Panc1 (cell line): Measurements from ENCODE around the gene KCNH3.

Experiments used
- POLR2AphosphoS5 ChIP-seq: IDR thresholded peaks from 2 replicates; pipeline ENCODE4 v1.6.1; 2012; ENCODE audit warnings: mild to moderate bottlenecking, low read depth, low read length, moderate library complexity
- SIN3A ChIP-seq: IDR thresholded peaks from 2 replicates; pipeline ENCODE4 v1.6.1; 2012; ENCODE audit warnings: low read depth, mild to moderate bottlenecking, low read length, moderate library complexity, borderline replicate concordance; ENCODE audit not compliant: insufficient read depth
- TCF7L2 ChIP-seq: IDR thresholded peaks from 2 replicates; pipeline ENCODE4 v1.6.1; 2011; ENCODE audit warnings: mild to moderate bottlenecking, low read depth, low read length, inconsistent platforms
- TF ChIP-seq, protein P1 (sequence below): fragments of 450-650 bp; IDR thresholded peaks from 2 replicates; pipeline ENCODE4 v1.5.1; 2017; ENCODE audit warnings: mild to moderate bottlenecking
- TF ChIP-seq, protein P2 (sequence below), 2 experiments: IDR thresholded peaks; 2 replicates each; pipeline ENCODE4 v1.6.1; 2011 to 2012; ENCODE audit warnings: low read depth in 2 of 2, control low read depth in 1 of 2, low read length in 1 of 2, mild to moderate bottlenecking in 1 of 2, moderate library complexity in 1 of 2; ENCODE audit not compliant: insufficient read depth in 1 of 2

DNA sequence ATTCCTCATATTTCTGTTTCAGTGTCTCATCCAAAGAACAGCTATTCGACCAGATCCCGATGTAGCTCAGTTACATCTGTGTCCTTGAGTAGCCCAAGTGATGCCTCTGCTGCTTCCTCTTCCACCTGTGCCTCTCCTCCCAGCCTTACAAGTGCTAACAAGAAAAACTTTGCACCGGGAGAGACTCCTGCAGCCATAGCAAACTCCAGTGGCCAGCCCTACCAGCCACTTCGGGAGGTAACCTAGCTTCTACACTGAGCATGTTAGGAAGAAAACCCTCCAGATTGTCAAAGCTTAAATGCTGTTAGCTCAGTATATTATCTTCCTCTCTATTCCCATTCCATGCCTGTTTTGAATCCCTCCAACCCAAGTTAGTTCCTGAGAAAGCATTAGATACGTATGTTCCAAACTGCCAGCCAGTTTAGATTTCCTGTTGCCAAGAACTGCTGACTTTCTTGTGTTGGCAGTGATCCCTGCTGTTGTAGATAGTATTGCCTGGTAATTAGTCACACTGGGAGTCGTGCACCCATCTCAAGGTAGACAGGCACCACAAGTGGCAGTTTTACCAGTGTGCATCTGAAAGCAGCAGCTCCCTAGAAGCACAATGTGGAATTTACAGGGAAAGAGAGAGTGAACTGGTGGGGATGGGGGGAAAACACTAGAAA is 14.0 kb upstream of the KCNH3 start:
- TF ChIP-seq, protein P1, sequence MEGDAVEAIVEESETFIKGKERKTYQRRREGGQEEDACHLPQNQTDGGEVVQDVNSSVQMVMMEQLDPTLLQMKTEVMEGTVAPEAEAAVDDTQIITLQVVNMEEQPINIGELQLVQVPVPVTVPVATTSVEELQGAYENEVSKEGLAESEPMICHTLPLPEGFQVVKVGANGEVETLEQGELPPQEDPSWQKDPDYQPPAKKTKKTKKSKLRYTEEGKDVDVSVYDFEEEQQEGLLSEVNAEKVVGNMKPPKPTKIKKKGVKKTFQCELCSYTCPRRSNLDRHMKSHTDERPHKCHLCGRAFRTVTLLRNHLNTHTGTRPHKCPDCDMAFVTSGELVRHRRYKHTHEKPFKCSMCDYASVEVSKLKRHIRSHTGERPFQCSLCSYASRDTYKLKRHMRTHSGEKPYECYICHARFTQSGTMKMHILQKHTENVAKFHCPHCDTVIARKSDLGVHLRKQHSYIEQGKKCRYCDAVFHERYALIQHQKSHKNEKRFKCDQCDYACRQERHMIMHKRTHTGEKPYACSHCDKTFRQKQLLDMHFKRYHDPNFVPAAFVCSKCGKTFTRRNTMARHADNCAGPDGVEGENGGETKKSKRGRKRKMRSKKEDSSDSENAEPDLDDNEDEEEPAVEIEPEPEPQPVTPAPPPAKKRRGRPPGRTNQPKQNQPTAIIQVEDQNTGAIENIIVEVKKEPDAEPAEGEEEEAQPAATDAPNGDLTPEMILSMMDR, result no peak
- no peak for TF ChIP-seq TCF7L2
- no peak for TF ChIP-seq POLR2AphosphoS5
- TF ChIP-seq, protein P2, sequence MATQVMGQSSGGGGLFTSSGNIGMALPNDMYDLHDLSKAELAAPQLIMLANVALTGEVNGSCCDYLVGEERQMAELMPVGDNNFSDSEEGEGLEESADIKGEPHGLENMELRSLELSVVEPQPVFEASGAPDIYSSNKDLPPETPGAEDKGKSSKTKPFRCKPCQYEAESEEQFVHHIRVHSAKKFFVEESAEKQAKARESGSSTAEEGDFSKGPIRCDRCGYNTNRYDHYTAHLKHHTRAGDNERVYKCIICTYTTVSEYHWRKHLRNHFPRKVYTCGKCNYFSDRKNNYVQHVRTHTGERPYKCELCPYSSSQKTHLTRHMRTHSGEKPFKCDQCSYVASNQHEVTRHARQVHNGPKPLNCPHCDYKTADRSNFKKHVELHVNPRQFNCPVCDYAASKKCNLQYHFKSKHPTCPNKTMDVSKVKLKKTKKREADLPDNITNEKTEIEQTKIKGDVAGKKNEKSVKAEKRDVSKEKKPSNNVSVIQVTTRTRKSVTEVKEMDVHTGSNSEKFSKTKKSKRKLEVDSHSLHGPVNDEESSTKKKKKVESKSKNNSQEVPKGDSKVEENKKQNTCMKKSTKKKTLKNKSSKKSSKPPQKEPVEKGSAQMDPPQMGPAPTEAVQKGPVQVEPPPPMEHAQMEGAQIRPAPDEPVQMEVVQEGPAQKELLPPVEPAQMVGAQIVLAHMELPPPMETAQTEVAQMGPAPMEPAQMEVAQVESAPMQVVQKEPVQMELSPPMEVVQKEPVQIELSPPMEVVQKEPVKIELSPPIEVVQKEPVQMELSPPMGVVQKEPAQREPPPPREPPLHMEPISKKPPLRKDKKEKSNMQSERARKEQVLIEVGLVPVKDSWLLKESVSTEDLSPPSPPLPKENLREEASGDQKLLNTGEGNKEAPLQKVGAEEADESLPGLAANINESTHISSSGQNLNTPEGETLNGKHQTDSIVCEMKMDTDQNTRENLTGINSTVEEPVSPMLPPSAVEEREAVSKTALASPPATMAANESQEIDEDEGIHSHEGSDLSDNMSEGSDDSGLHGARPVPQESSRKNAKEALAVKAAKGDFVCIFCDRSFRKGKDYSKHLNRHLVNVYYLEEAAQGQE (IDR thresholded peaks at IDR 0.05; ENCODE audit: insufficient read depth in 1 of 2, low read depth in 2 of 2, low read length in 1 of 2), result no peak
- no peak for TF ChIP-seq SIN3A
